Measurements from ENCODE around the gene GRB2.

The GRB2 gene

GRCh38 chr17:75428543-75429469 is 23.3 kb upstream of the GRB2 start:
- TF ChIP-seq CTCF (IDR thresholded peaks at IDR 0.05; ENCODE audit: insufficient read depth, missing control alignments): no peak

GRCh38 chr17:75418531-75418930 is 13.1 kb upstream of the GRB2 start:
- no peak for TF ChIP-seq CTCF (IDR thresholded peaks at IDR 0.05; ENCODE audit: insufficient read depth, missing control alignments)
- FAIRE-seq (no peak), DNase-seq (ENCODE audit: insufficient read length, low spot score) (no peak)

More at GRCh38 chr17:75428543-75429469, 23.3 kb upstream of the GRB2 start:
- FAIRE-seq: no peak
- DNase-seq (ENCODE audit: insufficient read length, low spot score): no peak

- no peak for TF ChIP-seq CTCF (IDR thresholded peaks at IDR 0.05; ENCODE audit: insufficient read depth, missing control alignments)
- no peak for DNase-seq (ENCODE audit: insufficient read length, low spot score)
- FAIRE-seq: no peak
Observed at GRCh38 chr17:75417054-75417580, 11.6 kb upstream of the GRB2 start.

GRCh38 chr17:75416006-75416405 is 10.5 kb upstream of the GRB2 start:
- TF ChIP-seq CTCF (IDR thresholded peaks at IDR 0.05; ENCODE audit: insufficient read depth, missing control alignments): no peak
- FAIRE-seq (no peak), DNase-seq (ENCODE audit: insufficient read length, low spot score) (no peak)

GRCh38 chr17:75414488-75414887 is 9.0 kb upstream of the GRB2 start:
- TF ChIP-seq CTCF (IDR thresholded peaks at IDR 0.05; ENCODE audit: insufficient read depth, missing control alignments): no peak
- no peak for FAIRE-seq
- no peak for DNase-seq (ENCODE audit: insufficient read length, low spot score)

GRCh38 chr17:75412455-75413317 is 7.2 kb upstream of the GRB2 start:
- DNase-seq (ENCODE audit: insufficient read length, low spot score) (peak; percentile 47), FAIRE-seq (no peak)
- peak; percentile 99 for TF ChIP-seq CTCF (IDR thresholded peaks at IDR 0.05; ENCODE audit: insufficient read depth, missing control alignments)
